CD8-positive, alpha-beta memory T cell (primary cell): ENCODE data around the gene NUP85. TPM values are rescaled to one million over a fixed set of nuclear protein-coding genes. Genes with fewer than 3 reads are reported as not detected.
"Not testable (repeated sequence)": the region's sequence is repeated elsewhere in the genome, so short reads cannot be mapped to it uniquely, and the experiment has no call there.

Experiments used
- CTCF ChIA-PET: fragments of 350-600 bp; sonication (Branson Sonifier 250); formaldehyde crosslinking; loops from one replicate; lab custom pipeline; 2021; ENCODE audit warnings: antibody characterized with exemption; lab: Charles Lee
- POLR2A ChIA-PET: fragments of 350-600 bp; sonication (Branson Sonifier 250); formaldehyde crosslinking; loops from one replicate; lab custom pipeline; 2021; ENCODE audit warnings: antibody characterized with exemption; lab: Charles Lee
- DNase-seq, 5 donors: peaks; one replicate each; pipeline versions ENCODE4 v3.0.0 to v3.0.0-alpha.2; 2020 to 2022; ENCODE audit warnings: mixed read lengths in 1 of 5
- H3K27ac ChIP-seq: one replicate; pipeline ENCODE4 v1.7.0; 2013; ENCODE audit warnings: low read depth, mild to moderate bottlenecking, low read length, moderate library complexity
- H3K27me3 ChIP-seq: 2 replicates; pipeline ENCODE4 v1.7.0; 2013; ENCODE audit warnings: low read length, mild to moderate bottlenecking; ENCODE audit not compliant: insufficient read depth, poor library complexity, severe bottlenecking
- H3K36me3 ChIP-seq: 2 replicates; pipeline ENCODE4 v1.7.0; 2013; ENCODE audit warnings: mild to moderate bottlenecking, low read length, moderate library complexity; ENCODE audit not compliant: insufficient read depth
- H3K4me1 ChIP-seq: 2 replicates; pipeline ENCODE4 v1.7.0; 2013; ENCODE audit warnings: mild to moderate bottlenecking, low read length, moderate library complexity; ENCODE audit not compliant: insufficient read depth
- H3K4me3 ChIP-seq: 2 replicates; pipeline ENCODE4 v1.7.0; 2013; ENCODE audit warnings: mild to moderate bottlenecking, low read length
- H3K9me3 ChIP-seq: 2 replicates; pipeline ENCODE4 v1.7.0; 2013; ENCODE audit warnings: mild to moderate bottlenecking, low read length
- H3K27ac Mint-ChIP-seq, 8 donors: one replicate each; pipeline ENCODE4 v1.8.0; 2020 to 2021; ENCODE audit warnings: mixed read lengths in 8 of 8, mild to moderate bottlenecking in 6 of 8, inconsistent platforms in 3 of 8, moderate library complexity in 3 of 8
- H3K27me3 Mint-ChIP-seq, 2 donors: one replicate each; pipeline ENCODE4 v1.8.0; 2020 to 2021; ENCODE audit warnings: mixed read lengths in 2 of 2, mild to moderate bottlenecking in 1 of 2, moderate library complexity in 1 of 2
- H3K36me3 Mint-ChIP-seq, 3 donors: one replicate each; pipeline ENCODE4 v1.8.0; 2020 to 2021; ENCODE audit warnings: mixed read lengths in 3 of 3, inconsistent platforms in 1 of 3, mild to moderate bottlenecking in 1 of 3
- H3K4me1 Mint-ChIP-seq, 3 donors: one replicate each; pipeline ENCODE4 v1.8.0; 2020 to 2021; ENCODE audit warnings: mixed read lengths in 3 of 3, inconsistent platforms in 1 of 3, mild to moderate bottlenecking in 1 of 3
- H3K4me3 Mint-ChIP-seq, 7 donors: one replicate each; pipeline ENCODE4 v1.8.0; 2020 to 2021; ENCODE audit warnings: mixed read lengths in 7 of 7, mild to moderate bottlenecking in 6 of 7, moderate library complexity in 4 of 7, inconsistent platforms in 2 of 7
- H3K9me3 Mint-ChIP-seq, 5 donors: one replicate each; pipeline ENCODE4 v1.8.0; 2020 to 2022; ENCODE audit warnings: mixed read lengths in 5 of 5, mild to moderate bottlenecking in 3 of 5, moderate library complexity in 2 of 5, inconsistent platforms in 1 of 5
- polyA plus RNA-seq: library from polyadenylated mRNA; unstranded; fragments of 300-500 nt; fragmentation: Illumina TruSeq; gene quantifications from one replicate; pipeline ENCODE4 v1.2.3, GENCODE V29; 2021
- total RNA-seq, 2 experiments: library from RNA; stranded (reverse); gene quantifications; one replicate each; pipeline ENCODE4 v1.2.3, GENCODE V29; 2021

Gene NUP85, protein sequence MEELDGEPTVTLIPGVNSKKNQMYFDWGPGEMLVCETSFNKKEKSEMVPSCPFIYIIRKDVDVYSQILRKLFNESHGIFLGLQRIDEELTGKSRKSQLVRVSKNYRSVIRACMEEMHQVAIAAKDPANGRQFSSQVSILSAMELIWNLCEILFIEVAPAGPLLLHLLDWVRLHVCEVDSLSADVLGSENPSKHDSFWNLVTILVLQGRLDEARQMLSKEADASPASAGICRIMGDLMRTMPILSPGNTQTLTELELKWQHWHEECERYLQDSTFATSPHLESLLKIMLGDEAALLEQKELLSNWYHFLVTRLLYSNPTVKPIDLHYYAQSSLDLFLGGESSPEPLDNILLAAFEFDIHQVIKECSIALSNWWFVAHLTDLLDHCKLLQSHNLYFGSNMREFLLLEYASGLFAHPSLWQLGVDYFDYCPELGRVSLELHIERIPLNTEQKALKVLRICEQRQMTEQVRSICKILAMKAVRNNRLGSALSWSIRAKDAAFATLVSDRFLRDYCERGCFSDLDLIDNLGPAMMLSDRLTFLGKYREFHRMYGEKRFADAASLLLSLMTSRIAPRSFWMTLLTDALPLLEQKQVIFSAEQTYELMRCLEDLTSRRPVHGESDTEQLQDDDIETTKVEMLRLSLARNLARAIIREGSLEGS
- total RNA-seq (100 to 1,000 TPM; 147 to 152 TPM), polyA plus RNA-seq (39.0 TPM)

DNA sequence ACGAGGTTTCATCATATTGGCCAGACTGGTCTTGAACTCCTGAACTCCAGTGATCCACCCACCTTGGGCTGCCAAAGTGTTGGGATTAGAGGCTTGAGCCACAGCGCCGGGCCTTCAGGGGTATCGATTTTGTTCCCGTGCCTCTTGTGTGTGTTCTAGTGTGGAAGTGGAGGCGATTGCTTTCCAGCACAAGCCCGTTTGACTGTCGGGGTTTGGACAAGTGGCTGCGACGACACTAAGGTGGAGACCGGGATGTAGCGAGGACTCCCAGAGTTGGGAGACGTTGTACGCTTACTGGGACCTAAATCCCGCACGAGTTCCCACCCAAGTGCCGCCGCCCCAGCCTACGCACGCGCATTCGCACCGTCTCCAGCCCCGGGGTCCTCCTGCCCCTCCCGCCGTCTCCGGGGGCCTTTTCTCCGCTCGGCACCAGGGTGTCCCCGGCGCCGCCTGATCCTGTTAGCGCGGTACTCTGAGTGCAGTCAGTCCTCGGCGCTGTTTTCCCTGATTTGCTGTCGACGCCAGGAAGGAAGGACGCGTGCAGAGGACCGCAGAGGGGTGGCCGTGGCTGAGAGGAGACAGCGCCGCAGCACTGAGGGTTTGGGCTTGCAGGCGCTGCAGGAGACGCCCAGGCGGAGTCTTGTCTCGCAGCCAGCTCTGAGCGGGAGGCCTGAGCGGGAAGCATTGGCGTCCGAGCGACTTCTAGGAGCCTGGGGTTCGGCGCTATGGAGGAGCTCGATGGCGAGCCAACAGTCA lies at the start of gene NUP85:
Gene NUP85 (plus strand): TSS at position 643 of the 756 bp plus-strand sequence. CDS start 83 bp downstream, at position 726.
- peaks cover 8% of the 10 kb centered on the region for H3K4me1 ChIP-seq
- H3K27me3 ChIP-seq = no peaks in the 10 kb centered on the region
- POLR2A ChIA-PET = interaction anchor here (0.6 to 1.0 kb wide), 4 partner anchors 28 to 95 kb away, joined by 3 to 4 read pairs (median 3); partner anchors contain the start of genes ARMC7 and SLC25A19
- Mint-ChIP-seq H3K36me3 (peaks cover 2 to 25% (median 4%) of the 10 kb centered on the region in 3 donors), H3K9me3 (no peaks in the 10 kb centered on the region), H3K27me3 (no peaks in the 10 kb centered on the region), H3K4me3 (peak within 1 kb of the TSS; percentile 94 to 98 (median 96)), H3K4me1 (peaks cover 31 to 42% (median 39%) of the 10 kb centered on the region in 3 donors), H3K27ac (peak within 1 kb of the TSS; percentile 93 to 99 (median 98))
- H3K9me3 ChIP-seq = no peaks in the 10 kb centered on the region
- no peaks in the 10 kb centered on the region for H3K36me3 ChIP-seq
- H3K27ac ChIP-seq = peak within 1 kb of the TSS; percentile 91
- DNase-seq = peak; percentile 88 to 94 (median 91)
- CTCF ChIA-PET = interaction anchor here (1.0 to 9.2 kb wide), 5 partner anchors 16 to 195 kb away, joined by 3 to 174 read pairs (median 4); no protein-coding TSS in a partner anchor
- H3K4me3 ChIP-seq = peak within 1 kb of the TSS; percentile 92

DNA sequence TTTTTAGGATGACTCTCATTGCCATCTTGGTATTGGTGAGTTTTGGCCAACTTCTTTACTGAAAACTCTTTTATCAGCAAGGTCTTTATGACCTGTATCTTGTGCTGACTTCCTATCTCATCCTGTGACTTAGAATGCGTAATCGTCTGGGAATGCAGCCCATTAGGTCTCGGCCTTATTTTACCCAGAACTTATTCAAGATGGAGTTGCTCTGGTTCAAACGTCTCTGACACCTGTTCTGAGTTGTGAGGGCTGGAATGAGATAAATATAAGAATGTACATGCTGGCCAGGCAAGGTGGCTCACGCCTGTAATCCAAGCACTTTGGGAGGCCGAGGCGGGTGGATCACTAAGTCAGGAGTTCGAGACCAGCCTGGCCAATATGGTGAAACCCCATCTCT lies 47.0 kb upstream of the NUP85 start:
- H3K36me3 Mint-ChIP-seq, POLR2A ChIA-PET: not testable (repeated sequence)
- H3K4me3 Mint-ChIP-seq = peak overlapping the region in 1 of 7 donors; percentile 30

DNA sequence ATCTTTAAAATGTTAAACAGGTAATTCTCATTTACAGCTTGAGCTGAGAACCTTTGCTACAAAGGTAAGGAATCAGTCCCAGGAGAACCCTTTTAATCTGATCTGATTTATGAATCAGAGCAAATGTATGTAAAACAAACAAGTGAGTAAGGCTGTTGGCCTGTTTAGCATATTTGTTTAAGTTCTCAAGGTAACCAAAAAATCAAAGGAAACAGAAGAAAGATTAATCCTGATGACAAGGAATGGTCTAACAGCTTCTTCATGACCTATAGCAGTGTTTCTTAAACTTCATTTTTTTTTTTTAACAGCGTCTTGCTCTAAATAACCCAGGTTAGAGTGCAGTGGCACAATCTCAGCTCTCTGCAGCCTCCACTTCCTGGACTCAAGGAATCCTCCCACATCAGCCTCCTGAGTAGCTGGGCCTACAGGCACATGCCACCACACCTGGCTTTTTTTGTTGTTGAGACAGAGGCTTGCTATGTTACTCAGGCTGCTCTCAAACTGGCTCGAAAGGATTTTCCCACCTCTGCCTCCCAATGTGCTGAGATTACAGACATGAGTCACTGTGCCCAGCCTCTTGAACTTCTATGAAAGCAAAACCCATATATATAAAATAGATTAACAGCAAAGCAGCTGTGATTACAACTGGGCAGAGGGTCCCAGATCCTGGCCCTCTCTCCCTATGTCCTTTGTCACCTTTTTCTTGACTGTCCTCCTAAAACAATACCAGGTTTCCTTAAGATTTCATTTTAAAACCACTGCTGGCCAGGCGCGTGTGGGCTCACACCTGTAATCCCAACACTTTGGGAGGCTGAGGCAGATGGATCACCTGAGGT lies 46.1 kb upstream of the NUP85 start:
- no peak overlapping the region for H3K27ac ChIP-seq
- H3K4me3 ChIP-seq = no peak overlapping the region
- Mint-ChIP-seq H3K9me3 (no peaks in the 10 kb centered on the region), H3K27me3 (peaks cover 0 to 1% of the 10 kb centered on the region in 2 donors), H3K27ac (no peak overlapping the region), H3K4me1 (peaks cover 10 to 11% (median 10%) of the 10 kb centered on the region in 3 donors), H3K4me3 (no peak overlapping the region), H3K36me3 (peaks cover 0 to 3% (median 0%) of the 10 kb centered on the region in 3 donors)
- POLR2A ChIA-PET = no interaction called here
- no peaks in the 10 kb centered on the region for H3K9me3 ChIP-seq
- no peaks in the 10 kb centered on the region for H3K27me3 ChIP-seq
- no peak for DNase-seq
- H3K36me3 ChIP-seq = no peaks in the 10 kb centered on the region
- CTCF ChIA-PET = interaction anchor here (0.9 to 2.6 kb wide), 3 partner anchors 42 to 199 kb away, joined by 3 to 6 read pairs (median 4); no protein-coding TSS in a partner anchor
- H3K4me1 ChIP-seq = peaks cover 8% of the 10 kb centered on the region

More for the DNA sequence above, 47.0 kb upstream of the NUP85 start:
- H3K27ac ChIP-seq, H3K27ac Mint-ChIP-seq, H3K4me1 ChIP-seq, H3K9me3 ChIP-seq, H3K36me3 ChIP-seq, H3K27me3 Mint-ChIP-seq, H3K9me3 Mint-ChIP-seq, H3K27me3 ChIP-seq, H3K4me3 ChIP-seq, DNase-seq: not testable (repeated sequence)
- H3K4me1 Mint-ChIP-seq = peaks cover 10 to 12% (median 11%) of the 10 kb centered on the region in 3 donors
- CTCF ChIA-PET = interaction anchor here (0.9 to 2.6 kb wide), 3 partner anchors 43 to 198 kb away, joined by 3 to 6 read pairs (median 4); no protein-coding TSS in a partner anchor

DNA sequence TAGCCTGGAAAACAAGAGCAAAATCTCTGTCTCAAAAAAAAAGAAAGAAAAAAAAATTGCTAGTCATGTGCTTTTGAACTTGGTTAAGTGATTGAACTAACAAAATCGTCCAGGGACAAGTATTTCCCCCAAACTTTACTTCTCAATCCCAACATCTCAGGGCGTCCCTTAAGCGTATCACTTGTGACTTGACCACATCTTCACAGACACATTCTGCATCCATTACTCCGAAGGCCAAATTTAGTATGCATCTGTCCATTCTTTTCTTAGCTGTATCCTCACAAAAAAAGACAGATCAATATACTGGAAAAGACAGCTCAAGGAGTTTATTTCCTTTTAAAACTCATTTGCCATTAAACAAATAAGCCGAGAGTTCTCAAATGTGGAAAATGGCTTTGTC lies 45.3 kb upstream of the NUP85 start:
- Mint-ChIP-seq H3K27ac (no peak overlapping the region), H3K4me1 (peaks cover 2 to 3% (median 3%) of the 10 kb centered on the region in 3 donors), H3K9me3 (no peaks in the 10 kb centered on the region), H3K27me3 (no peaks in the 10 kb centered on the region), H3K36me3 (peaks cover 0 to 6% (median 0%) of the 10 kb centered on the region in 3 donors), H3K4me3 (no peak overlapping the region)
- Histone ChIP-seq H3K9me3 (no peaks in the 10 kb centered on the region), H3K36me3 (no peaks in the 10 kb centered on the region), H3K4me1 (peaks cover 1% of the 10 kb centered on the region), H3K27me3 (no peaks in the 10 kb centered on the region), H3K27ac (no peak overlapping the region), H3K4me3 (no peak overlapping the region)
- ChIA-PET POLR2A (no interaction called here), CTCF (interaction anchor here (1.4 to 2.6 kb wide), 2 partner anchors 13 to 46 kb away, joined by 4 to 6 read pairs; no protein-coding TSS in a partner anchor)
- DNase-seq = no peak

DNA sequence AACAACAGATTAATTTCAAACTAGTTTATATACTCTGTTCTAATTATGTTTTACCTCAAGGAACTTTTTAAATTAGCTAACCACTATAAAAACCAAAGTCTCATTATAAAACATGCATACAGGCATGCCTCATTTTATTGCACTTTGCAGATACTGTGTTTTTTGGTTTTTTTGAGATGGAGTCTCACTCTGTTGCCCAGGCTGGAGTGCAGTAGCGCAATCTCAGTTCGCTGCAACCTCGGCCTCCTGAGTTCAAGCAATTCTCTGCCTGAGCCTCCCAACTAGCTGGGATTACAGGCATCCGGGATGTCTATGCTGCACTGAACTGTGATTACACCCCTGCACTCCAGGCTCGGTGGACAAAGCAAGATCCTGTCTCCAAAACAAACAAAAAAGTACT lies 42.4 kb upstream of the NUP85 start:
- no peaks in the 10 kb centered on the region for H3K36me3 ChIP-seq
- peaks cover 0 to 26% (median 0%) of the 10 kb centered on the region in 3 donors for H3K36me3 Mint-ChIP-seq

DNA sequence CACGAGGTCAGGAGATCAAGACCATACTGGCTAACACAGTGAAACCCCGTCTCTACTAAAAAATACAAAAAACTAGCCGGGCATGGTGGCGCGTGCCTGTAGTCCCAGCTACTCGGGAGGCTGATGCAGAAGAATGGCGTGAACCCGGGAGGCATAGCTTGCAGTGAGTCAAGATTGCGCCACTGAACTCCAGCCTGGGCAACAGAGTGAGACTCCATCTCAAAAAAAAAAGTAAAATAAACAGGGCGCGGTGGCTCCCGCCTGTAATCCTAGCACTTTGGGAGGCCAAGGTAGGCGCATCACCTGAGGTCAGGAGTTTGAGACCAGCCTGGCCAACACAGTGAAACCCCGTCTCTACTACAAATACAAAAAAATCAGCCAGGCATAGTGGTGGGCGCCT lies 40.9 kb upstream of the NUP85 start:
- H3K27ac ChIP-seq, H3K36me3 ChIP-seq, POLR2A ChIA-PET, H3K27me3 ChIP-seq, H3K4me1 ChIP-seq, DNase-seq, H3K9me3 Mint-ChIP-seq, H3K4me3 ChIP-seq, H3K4me3 Mint-ChIP-seq, H3K9me3 ChIP-seq, H3K27me3 Mint-ChIP-seq, H3K4me1 Mint-ChIP-seq: not testable (repeated sequence)
- Mint-ChIP-seq H3K27ac (peak overlapping the region in 1 of 8 donors; percentile 54), H3K36me3 (peaks cover 0 to 34% (median 0%) of the 10 kb centered on the region in 3 donors)
- CTCF ChIA-PET = interaction anchor here (0.8 to 1.4 kb wide), 2 partner anchors 50 to 123 kb away, joined by 3 read pairs; no protein-coding TSS in a partner anchor

More for the DNA sequence above, 42.4 kb upstream of the NUP85 start:
- Mint-ChIP-seq H3K4me3 (no peak overlapping the region), H3K27me3 (no peaks in the 10 kb centered on the region), H3K27ac (no peak overlapping the region), H3K9me3 (no peaks in the 10 kb centered on the region), H3K4me1 (no peaks in the 10 kb centered on the region)
- ChIA-PET POLR2A (interaction anchor here (0.6 kb wide), 1 partner anchor 17 kb away, joined by 4 read pairs; no protein-coding TSS in a partner anchor), CTCF (interaction anchor here (1.0 to 1.2 kb wide), 2 partner anchors 9 to 49 kb away, joined by 5 to 6 read pairs; no protein-coding TSS in a partner anchor)
- DNase-seq = no peak
- Histone ChIP-seq H3K4me3 (no peak overlapping the region), H3K4me1 (no peaks in the 10 kb centered on the region), H3K27ac (no peak overlapping the region), H3K9me3 (no peaks in the 10 kb centered on the region), H3K27me3 (no peaks in the 10 kb centered on the region)
